ENCODE data around the gene FRS3.

Gene FRS3

DNA sequence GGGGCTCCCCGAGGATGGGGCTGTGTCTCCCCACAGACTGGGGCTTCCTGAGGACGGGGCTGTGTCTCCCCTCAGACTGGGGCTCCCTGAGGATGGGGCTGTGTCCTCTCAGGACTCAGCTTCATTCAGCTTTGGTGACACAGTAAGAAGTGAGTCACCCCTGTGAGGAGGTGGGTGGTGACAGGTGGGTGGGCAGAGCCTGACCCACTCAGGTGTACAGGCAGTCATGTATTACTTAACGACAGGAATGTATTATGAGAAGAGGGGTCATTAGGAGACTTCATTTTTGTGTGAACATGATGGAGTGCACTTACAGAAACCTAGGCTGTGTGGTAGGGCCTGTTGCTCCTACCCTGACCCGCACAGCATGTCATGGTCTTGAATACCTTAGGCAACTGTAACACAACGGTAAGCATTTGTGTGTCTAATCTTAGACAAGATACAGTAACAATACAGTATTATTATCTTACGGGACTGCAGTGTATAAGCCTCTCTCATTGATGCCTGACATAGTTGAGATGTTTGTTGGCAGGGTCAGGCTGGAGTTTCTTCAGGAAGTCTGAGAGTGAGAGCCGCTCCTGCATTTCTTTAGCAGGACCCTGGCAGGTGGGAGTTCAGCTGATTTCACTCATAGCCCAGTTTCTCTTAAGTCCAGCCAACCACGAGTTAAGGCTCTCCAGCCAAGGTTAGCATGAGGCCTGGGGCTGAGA, 21.6 kb downstream of the FRS3 start:
- H3K4me3 ChIP-seq (ENCODE audit: low read depth, low read length) = no peak overlapping the region
- TF ChIP-seq, protein P1, sequence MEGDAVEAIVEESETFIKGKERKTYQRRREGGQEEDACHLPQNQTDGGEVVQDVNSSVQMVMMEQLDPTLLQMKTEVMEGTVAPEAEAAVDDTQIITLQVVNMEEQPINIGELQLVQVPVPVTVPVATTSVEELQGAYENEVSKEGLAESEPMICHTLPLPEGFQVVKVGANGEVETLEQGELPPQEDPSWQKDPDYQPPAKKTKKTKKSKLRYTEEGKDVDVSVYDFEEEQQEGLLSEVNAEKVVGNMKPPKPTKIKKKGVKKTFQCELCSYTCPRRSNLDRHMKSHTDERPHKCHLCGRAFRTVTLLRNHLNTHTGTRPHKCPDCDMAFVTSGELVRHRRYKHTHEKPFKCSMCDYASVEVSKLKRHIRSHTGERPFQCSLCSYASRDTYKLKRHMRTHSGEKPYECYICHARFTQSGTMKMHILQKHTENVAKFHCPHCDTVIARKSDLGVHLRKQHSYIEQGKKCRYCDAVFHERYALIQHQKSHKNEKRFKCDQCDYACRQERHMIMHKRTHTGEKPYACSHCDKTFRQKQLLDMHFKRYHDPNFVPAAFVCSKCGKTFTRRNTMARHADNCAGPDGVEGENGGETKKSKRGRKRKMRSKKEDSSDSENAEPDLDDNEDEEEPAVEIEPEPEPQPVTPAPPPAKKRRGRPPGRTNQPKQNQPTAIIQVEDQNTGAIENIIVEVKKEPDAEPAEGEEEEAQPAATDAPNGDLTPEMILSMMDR (IDR thresholded peaks at IDR 0.05; ENCODE audit: borderline replicate concordance, insufficient read depth, low read depth, low read length) = no peak

DNA sequence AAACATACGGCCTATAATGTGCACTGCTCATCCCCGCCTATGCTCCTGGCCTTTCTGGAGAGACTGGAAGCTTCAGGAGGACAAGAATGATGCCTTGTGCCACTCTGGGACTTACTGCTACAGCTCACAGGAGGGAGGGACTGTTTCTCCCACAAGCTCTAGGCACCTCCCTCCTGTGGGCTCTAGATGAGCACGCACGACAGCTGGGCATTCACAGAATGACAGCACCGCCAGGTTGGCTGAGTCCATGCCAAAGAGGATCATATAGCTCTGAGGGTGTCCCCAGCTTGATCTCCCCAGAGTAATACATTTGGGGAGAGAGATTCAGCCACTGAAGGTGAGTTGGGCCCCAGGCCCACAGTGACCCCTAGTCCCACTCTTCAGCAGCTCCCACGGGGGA, 22.4 kb downstream of the FRS3 start:
- TF ChIP-seq, protein P1 (IDR thresholded peaks at IDR 0.05; ENCODE audit: borderline replicate concordance, insufficient read depth, low read depth, low read length) = no peak
- no peak overlapping the region for H3K4me3 ChIP-seq (ENCODE audit: low read depth, low read length)

DNA sequence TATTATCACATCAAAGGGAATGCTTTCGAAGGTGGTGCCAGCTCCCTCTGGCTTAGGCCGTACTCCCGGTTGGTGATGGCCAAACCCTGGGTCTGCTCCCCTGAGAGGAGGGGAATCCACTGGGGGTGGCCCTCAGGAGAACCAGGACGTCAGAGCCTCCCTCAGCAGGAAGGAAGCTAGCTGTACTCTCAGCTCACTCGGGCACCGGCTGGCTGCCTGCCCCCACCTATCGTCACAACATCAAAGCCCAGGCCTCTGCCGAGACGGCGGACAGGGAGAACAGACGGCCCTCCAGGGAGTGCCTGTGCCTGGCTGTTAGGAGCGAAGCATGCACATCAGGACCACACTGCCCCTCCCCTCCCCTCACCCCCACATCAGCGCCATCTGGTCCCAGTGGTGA, 23.3 kb downstream of the FRS3 start:
- TF ChIP-seq, protein P1 (IDR thresholded peaks at IDR 0.05; ENCODE audit: borderline replicate concordance, insufficient read depth, low read depth, low read length) = no peak
- no peak overlapping the region for H3K4me3 ChIP-seq (ENCODE audit: low read depth, low read length)

DNA sequence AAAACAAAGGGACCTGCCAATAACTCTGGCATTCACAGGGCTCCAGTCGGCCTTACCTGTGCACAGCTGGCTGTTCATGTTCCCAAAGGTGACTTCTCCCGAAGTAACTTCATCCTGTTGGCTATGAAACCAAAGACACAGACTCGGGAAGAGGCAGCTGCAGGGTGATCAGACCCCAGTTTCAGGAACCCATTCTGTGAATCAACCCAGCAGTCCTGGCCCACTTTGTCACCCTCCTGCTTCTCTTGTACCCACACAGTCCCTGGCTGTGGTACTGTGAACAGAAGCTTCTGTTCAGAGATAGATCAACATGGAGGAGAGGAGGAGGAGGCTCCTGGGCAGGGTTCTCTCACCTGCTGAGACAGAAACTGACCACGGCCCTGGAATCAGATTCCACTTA, 23.8 kb downstream of the FRS3 start:
- TF ChIP-seq, protein P1 (IDR thresholded peaks at IDR 0.05; ENCODE audit: borderline replicate concordance, insufficient read depth, low read depth, low read length) = no peak
- H3K4me3 ChIP-seq (ENCODE audit: low read depth, low read length) = no peak overlapping the region

DNA sequence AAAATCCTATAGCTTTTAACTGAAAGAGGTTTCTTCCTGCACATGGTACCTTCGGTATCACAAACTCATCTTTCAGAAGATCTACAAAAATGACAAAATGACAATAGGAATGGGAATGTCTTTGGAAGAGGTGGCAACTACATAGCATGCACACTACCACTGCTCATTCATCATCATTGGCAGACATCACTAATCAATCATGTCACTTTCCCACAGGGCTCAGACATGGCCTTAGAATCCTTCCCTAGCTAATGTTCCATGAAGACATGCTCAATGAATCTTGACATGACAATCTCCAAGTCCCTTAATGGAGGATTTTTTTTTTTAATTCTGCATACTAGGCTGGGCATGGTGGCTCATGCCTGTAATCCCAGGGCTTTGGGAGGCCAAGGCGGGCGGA, 29.3 kb downstream of the FRS3 start:
- H3K4me3 ChIP-seq (ENCODE audit: low read depth, low read length) = no peak overlapping the region
- TF ChIP-seq, protein P1 (IDR thresholded peaks at IDR 0.05; ENCODE audit: borderline replicate concordance, insufficient read depth, low read depth, low read length) = no peak

DNA sequence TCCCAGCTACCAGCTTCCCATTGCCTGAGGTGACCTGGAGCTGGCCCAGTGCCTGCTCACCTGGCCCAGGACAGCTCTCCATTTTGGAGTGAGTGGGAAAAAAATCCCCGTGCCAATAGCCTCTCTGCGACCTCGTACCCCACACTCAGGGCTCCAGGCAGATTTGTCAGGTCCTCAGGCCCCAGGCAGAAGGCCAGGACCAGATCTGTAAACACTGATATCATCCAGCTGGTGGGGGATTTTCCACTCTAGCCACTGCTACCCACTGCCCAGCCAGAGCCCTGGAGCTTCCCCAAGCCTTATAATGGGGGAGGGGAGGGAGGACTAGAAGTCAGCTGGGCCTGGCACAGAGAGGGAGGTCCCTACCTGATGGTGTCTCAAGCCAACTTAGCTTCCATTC, 31.2 kb downstream of the FRS3 start:
- TF ChIP-seq, protein P1 (IDR thresholded peaks at IDR 0.05; ENCODE audit: borderline replicate concordance, insufficient read depth, low read depth, low read length) = no peak
- no peak overlapping the region for H3K4me3 ChIP-seq (ENCODE audit: low read depth, low read length)

DNA sequence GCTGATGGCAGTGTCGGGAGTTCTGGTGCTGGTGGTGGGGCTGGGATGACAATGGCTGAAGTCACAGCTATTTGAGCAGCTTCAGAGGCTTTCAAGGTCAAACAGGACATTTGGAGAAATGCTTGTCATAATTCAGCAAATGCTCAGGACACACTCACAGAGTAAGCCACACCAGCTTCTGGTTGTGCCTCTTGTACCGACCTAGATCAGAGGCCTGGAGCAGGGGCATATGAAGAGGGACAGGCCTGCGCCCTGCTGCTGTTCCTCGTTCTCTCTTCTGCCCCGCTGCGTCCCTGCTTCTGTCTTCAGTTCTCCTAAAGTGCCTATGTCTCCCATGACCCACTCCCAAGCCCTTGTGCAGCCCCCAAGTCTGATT, 31.6 kb downstream of the FRS3 start:
- TF ChIP-seq, protein P1 (IDR thresholded peaks at IDR 0.05; ENCODE audit: borderline replicate concordance, insufficient read depth, low read depth, low read length) = no peak
- H3K4me3 ChIP-seq (ENCODE audit: low read depth, low read length) = no peak overlapping the region
